ENCODE measurements around the gene LDLRAD3. TPM values are rescaled to one million over a fixed set of nuclear protein-coding genes. Genes with fewer than 3 reads are reported as not detected.
A peak's percentile ranks its signal among the peaks of the same experiment; 100 is the strongest.
"Not testable (repeated sequence)": the region's sequence is repeated elsewhere in the genome, so short reads cannot be mapped to it uniquely, and the experiment has no call there.

LDLRAD3 gene
- total RNA-seq, 4 donors from 2014 or later: 10.2 to 41.9 (median 19.8) TPM

DNA sequence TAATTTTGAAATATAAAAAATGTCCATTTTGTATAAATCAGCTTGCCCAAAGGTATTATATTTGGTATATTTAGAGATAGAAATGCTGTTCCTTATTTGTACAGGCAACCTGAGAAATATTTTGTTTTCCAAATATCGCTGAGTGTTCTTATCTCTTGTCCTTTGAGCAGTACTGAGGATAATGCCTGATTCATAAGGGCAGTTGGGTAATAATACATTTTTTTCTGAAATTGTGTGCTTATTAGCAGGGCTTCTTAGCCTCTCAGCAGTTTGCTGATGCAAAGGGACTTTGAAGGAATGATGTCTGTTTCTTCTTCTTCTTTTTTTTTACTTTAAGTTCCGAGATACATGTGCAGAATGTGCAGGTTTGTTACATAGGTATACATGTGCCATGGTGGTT lies 69.1 kb downstream of the LDLRAD3 start:
- H3K27me3 ChIP-seq: no peaks in the 10 kb centered on the region
- H3K4me1 ChIP-seq: no peaks in the 10 kb centered on the region
- intact Hi-C loops (cut with DNase I; ENCODE audit: low total_unique reads): no loop called here
- no peaks in the 10 kb centered on the region for H3K36me3 ChIP-seq
- H3K4me3 ChIP-seq: no peak overlapping the region
- DNase-seq: no peak
- no peaks in the 10 kb centered on the region for H3K9me3 ChIP-seq
- TF ChIP-seq POLR2A (IDR thresholded peaks at IDR 0.05): no peak
- TF ChIP-seq, protein P1, sequence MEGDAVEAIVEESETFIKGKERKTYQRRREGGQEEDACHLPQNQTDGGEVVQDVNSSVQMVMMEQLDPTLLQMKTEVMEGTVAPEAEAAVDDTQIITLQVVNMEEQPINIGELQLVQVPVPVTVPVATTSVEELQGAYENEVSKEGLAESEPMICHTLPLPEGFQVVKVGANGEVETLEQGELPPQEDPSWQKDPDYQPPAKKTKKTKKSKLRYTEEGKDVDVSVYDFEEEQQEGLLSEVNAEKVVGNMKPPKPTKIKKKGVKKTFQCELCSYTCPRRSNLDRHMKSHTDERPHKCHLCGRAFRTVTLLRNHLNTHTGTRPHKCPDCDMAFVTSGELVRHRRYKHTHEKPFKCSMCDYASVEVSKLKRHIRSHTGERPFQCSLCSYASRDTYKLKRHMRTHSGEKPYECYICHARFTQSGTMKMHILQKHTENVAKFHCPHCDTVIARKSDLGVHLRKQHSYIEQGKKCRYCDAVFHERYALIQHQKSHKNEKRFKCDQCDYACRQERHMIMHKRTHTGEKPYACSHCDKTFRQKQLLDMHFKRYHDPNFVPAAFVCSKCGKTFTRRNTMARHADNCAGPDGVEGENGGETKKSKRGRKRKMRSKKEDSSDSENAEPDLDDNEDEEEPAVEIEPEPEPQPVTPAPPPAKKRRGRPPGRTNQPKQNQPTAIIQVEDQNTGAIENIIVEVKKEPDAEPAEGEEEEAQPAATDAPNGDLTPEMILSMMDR (IDR thresholded peaks at IDR 0.05): no peak
- peak overlapping the region in 1 of 2 donors; percentile 3 for H3K27ac ChIP-seq

DNA sequence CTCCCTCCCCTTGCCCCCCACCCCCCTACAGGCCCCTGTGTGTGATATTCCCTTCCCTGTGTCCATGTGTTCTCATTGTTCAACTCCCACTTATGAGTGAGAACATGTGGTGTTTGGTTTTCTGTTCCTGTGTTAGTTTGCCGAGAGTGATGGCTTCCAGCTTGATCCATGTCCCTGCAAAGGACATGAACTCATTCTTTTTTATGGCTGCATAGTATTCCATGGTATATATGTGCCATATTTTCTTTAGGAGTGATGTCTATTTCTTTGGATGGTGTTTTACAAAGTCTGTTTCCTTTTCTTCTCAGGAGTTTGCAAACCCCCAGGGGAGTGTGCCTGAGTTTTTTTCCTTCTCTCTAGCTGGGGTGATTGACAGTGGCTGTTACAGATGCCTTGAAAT lies 69.6 kb downstream of the LDLRAD3 start:
- H3K27me3 ChIP-seq; intact Hi-C loops (cut with DNase I; ENCODE audit: low total_unique reads); H3K9me3 ChIP-seq; H3K4me3 ChIP-seq; DNase-seq; H3K36me3 ChIP-seq; H3K4me1 ChIP-seq: not testable (repeated sequence)
- peak overlapping the region in 1 of 2 donors; percentile 5 for H3K27ac ChIP-seq

DNA sequence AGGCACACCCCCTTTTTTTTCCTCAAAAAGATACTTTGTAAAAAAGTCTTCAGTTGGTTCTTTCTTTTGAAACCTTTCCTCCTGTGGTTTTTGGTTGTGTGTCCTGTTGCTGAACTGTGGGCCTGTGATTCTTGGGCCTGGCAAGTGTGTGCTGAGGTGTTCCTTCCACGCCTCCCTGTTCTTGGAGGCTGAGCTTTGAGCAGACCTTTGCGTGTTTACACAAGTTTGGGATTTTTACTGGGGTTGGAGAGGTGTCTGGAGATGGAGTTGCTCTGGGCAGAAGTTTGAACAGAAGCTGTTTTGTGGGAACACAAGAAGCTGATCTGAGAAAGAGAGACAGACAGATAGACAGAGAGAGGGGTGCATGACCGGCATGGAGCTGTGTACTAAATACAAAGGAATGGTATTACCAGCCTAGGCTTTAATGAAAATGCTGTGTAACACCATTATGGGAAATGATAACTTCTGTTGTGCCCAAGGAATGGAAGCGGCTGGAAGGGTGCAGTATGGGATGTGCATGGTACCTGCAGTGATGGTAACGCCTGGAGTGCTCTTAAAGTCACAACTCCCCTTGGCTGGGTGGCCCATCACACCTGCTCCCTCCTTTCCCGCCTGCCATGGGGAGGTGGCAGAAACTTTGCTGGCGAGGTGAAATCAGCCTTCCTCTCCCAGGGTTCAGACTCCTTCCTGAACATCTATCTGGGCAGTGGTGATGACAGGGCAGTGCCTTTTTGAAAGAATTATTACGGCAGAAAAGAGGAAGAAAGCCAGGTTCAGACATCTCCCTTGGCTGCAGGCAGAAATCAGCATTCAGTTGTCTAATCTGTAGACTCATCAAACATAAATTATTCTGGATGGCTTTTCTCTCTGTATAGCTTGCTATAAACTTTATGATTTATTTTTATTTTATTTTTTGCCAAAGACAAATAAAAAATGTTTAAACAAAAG lies 70.4 kb downstream of the LDLRAD3 start:
- no peaks in the 10 kb centered on the region for H3K36me3 ChIP-seq
- H3K4me3 ChIP-seq: no peak overlapping the region
- H3K27me3 ChIP-seq: no peaks in the 10 kb centered on the region
- intact Hi-C loops (cut with DNase I; ENCODE audit: low total_unique reads): no loop called here
- DNase-seq: no peak
- TF ChIP-seq, protein P1 (IDR thresholded peaks at IDR 0.05): no peak
- no peak for TF ChIP-seq POLR2A (IDR thresholded peaks at IDR 0.05)
- no peaks in the 10 kb centered on the region for H3K9me3 ChIP-seq
- H3K27ac ChIP-seq: peak overlapping the region in 1 of 2 donors; percentile 5
- H3K4me1 ChIP-seq: no peaks in the 10 kb centered on the region

DNA sequence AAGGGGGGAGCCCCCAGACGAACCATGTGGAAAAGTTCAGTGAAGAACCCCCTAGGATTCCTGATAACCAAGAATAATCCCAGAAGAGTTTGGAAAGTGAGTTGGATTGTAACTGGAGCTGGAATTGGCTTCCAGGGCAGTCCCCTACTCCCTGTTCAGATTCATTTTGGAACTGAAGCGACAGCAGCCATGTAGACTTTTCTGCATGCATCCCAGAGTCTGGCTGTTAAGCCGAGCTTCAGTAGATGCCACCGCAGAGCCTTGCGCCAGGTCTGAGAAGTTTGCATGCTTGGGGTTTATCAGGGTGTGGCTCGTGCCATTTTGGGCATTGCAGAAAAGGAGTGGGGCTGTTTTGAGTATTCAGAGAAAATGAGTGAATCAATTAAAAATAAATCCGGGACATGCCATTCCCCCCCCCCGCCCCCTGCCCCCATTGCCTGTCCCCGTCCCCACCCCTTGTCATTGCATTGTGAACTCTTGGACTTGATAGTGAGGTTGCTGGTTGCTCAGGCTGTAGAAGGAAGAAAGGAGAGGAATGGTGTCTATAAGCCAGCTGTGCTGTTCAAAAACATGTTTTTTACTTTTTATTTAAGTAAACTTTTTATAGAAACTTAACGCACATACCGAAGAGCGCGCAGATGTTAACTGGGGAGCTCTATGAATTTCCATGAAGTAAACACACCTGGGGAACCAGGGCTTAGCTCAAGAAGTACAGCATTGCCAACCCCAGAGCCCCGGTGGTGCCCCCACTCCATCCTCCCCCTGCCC lies 71.2 kb downstream of the LDLRAD3 start:
- no peaks in the 10 kb centered on the region for H3K27me3 ChIP-seq
- H3K4me1 ChIP-seq: no peaks in the 10 kb centered on the region
- intact Hi-C loops (cut with DNase I; ENCODE audit: low total_unique reads): no loop called here
- no peak overlapping the region for H3K4me3 ChIP-seq
- no peaks in the 10 kb centered on the region for H3K36me3 ChIP-seq
- TF ChIP-seq POLR2A (IDR thresholded peaks at IDR 0.05): no peak
- TF ChIP-seq, protein P1 (IDR thresholded peaks at IDR 0.05): no peak
- H3K27ac ChIP-seq: no peak overlapping the region
- no peaks in the 10 kb centered on the region for H3K9me3 ChIP-seq
- DNase-seq: no peak

DNA sequence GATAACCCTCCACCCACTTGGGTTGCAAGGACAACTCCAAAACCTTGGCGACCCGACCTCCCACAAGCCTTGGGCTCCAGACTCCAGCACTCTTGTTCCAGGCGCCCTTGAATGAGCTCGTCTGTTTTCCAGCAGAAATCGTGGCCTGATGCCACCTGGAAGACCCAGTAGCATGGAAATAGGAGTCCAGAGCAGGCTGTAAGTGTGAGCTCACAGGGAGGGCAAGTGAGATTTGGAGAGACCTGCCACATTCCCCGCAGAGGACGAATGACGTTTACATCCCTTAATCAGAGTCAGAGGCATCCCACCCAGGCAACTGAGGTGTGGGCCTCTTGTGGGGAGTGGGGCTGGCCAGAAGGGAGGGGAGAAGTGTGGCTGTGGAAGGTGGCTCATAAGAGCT lies 71.9 kb downstream of the LDLRAD3 start:
- Histone ChIP-seq H3K27me3 (no peaks in the 10 kb centered on the region), H3K27ac (no peak overlapping the region), H3K4me3 (no peak overlapping the region), H3K36me3 (no peaks in the 10 kb centered on the region), H3K9me3 (no peaks in the 10 kb centered on the region), H3K4me1 (no peaks in the 10 kb centered on the region)
- DNase-seq: peak; percentile 26 to 55
- intact Hi-C loops (cut with DNase I; ENCODE audit: low total_unique reads): no loop called here
- TF ChIP-seq, protein P1 (IDR thresholded peaks at IDR 0.05): no peak
- no peak for TF ChIP-seq POLR2A (IDR thresholded peaks at IDR 0.05)

Data from uterus (tissue), 4 donors.